GM12878 (cell line): ENCODE results near the gene ENPP6.

ENCODE experiments used
- ATF7 ChIP-seq: fragments of 450-650 bp; IDR thresholded peaks from 2 replicates; pipeline ENCODE4 v1.6.1; 2016; ENCODE audit warnings: low read depth, mild to moderate bottlenecking
- DPF2 ChIP-seq: fragments of 450-650 bp; IDR thresholded peaks from 2 replicates; pipeline ENCODE4 v1.6.1; 2017; ENCODE audit warnings: mild to moderate bottlenecking
- EZH2 ChIP-seq: IDR thresholded peaks from 2 replicates; pipeline ENCODE4 v1.6.1; 2012; ENCODE audit warnings: low read depth, mild to moderate bottlenecking, control low read depth, inconsistent platforms, low read length, borderline replicate concordance; ENCODE audit not compliant: control insufficient read depth
- FOXK2 ChIP-seq: fragments of 450-650 bp; IDR thresholded peaks from 2 replicates; pipeline ENCODE4 v1.6.1; 2017; ENCODE audit warnings: mild to moderate bottlenecking, moderate library complexity
- FOXM1 ChIP-seq: IDR thresholded peaks from 2 replicates; pipeline ENCODE4 v1.6.1; 2012; ENCODE audit warnings: low read depth, mild to moderate bottlenecking, inconsistent platforms, low read length, moderate library complexity
- HDAC6 ChIP-seq: fragments of 200-600 bp; sonication (generic); IDR thresholded peaks from one replicate; pipeline ENCODE4 v1.8.0; 2017; ENCODE audit warnings: antibody characterized with exemption; ENCODE audit not compliant: unreplicated experiment
- MAX ChIP-seq: IDR thresholded peaks from 2 replicates; pipeline ENCODE4 v1.6.1; 2012; ENCODE audit warnings: low read depth, low read length, improper control_type of control experiment
- MTA2 ChIP-seq: fragments of 450-650 bp; IDR thresholded peaks from 2 replicates; pipeline ENCODE4 v1.6.1; 2016; ENCODE audit warnings: low read depth, mild to moderate bottlenecking, moderate library complexity
- NFIC ChIP-seq: IDR thresholded peaks from 2 replicates; pipeline ENCODE4 v1.6.1; 2012; ENCODE audit warnings: low read depth, mild to moderate bottlenecking, inconsistent platforms, low read length, moderate library complexity
- POLR2A ChIP-seq: IDR thresholded peaks from 2 replicates; pipeline ENCODE4 v1.6.1; 2011; ENCODE audit warnings: low read depth, mild to moderate bottlenecking, low read length
- POU2F2 ChIP-seq: IDR thresholded peaks from 3 replicates; pipeline ENCODE4 v1.6.1; 2011; ENCODE audit warnings: low read depth, mild to moderate bottlenecking, low read length, borderline replicate concordance
- ZNF622 ChIP-seq: fragments of 450-650 bp; IDR thresholded peaks from 2 replicates; pipeline ENCODE4 v1.6.1; 2017; ENCODE audit warnings: mild to moderate bottlenecking, inconsistent platforms
- TF ChIP-seq, protein P1 (sequence below), 3 experiments: IDR thresholded peaks in 2 of 3; conservative IDR thresholded peaks in 1 of 3; 2 replicates each; pipeline ENCODE4 v1.5.1; 2011; ENCODE audit warnings: low read depth in 3 of 3, low read length in 3 of 3, mild to moderate bottlenecking in 3 of 3, control low read depth in 2 of 3, moderate library complexity in 2 of 3, inconsistent platforms in 1 of 3, mixed read lengths in 1 of 3; ENCODE audit not compliant: control insufficient read depth in 2 of 3, insufficient read depth in 1 of 3; ENCODE audit errors: extremely low read depth in 1 of 3
- TF ChIP-seq, protein P2 (sequence below): fragments of 450-650 bp; IDR thresholded peaks from 2 replicates; pipeline ENCODE4 v1.6.1; 2017; ENCODE audit warnings: mild to moderate bottlenecking, moderate library complexity

DNA sequence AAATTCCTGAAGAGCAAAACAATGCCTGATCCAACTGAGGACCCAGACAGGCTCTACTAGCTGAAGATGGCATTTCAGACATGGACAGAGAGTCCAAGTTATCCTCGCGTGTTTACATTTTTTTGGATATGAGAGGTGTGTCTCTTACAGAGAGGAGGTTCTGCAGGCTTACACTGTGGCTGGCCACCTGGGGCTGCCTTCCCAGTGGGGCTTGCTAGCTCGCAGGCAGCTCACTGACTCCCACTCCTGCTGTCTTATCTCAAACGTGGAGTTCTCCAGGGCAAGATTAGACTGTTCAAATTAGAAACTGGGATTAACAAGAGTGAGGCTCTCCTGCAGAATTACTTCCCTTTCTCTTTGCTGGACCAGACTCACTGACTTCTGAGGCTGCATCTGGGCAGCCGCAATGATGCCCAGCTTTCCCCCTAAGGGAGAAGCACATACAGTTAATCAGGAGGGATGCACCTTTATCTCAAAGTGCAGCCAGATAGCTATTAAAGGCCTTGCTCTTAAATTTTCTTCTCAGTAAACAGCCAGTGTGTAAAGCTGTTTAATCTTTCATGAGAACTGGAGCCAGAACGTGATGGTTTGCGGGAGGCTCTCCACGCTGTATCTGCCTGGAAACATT, 123.0 kb downstream of the ENPP6 start:
- TF ChIP-seq, protein P1, sequence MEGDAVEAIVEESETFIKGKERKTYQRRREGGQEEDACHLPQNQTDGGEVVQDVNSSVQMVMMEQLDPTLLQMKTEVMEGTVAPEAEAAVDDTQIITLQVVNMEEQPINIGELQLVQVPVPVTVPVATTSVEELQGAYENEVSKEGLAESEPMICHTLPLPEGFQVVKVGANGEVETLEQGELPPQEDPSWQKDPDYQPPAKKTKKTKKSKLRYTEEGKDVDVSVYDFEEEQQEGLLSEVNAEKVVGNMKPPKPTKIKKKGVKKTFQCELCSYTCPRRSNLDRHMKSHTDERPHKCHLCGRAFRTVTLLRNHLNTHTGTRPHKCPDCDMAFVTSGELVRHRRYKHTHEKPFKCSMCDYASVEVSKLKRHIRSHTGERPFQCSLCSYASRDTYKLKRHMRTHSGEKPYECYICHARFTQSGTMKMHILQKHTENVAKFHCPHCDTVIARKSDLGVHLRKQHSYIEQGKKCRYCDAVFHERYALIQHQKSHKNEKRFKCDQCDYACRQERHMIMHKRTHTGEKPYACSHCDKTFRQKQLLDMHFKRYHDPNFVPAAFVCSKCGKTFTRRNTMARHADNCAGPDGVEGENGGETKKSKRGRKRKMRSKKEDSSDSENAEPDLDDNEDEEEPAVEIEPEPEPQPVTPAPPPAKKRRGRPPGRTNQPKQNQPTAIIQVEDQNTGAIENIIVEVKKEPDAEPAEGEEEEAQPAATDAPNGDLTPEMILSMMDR (IDR thresholded peaks at IDR 0.05 in 2 of 3, conservative IDR thresholded peaks at IDR 0.05 in 1 of 3; ENCODE audit: control insufficient read depth in 2 of 3, extremely low read depth in 1 of 3, insufficient read depth in 1 of 3, low read depth in 3 of 3, low read length in 3 of 3), result no peak
- TF ChIP-seq DPF2, result no peak
- no peak for TF ChIP-seq NFIC
- TF ChIP-seq EZH2, result no peak
- no peak for TF ChIP-seq HDAC6
- TF ChIP-seq MAX, result no peak
- TF ChIP-seq, protein P2, sequence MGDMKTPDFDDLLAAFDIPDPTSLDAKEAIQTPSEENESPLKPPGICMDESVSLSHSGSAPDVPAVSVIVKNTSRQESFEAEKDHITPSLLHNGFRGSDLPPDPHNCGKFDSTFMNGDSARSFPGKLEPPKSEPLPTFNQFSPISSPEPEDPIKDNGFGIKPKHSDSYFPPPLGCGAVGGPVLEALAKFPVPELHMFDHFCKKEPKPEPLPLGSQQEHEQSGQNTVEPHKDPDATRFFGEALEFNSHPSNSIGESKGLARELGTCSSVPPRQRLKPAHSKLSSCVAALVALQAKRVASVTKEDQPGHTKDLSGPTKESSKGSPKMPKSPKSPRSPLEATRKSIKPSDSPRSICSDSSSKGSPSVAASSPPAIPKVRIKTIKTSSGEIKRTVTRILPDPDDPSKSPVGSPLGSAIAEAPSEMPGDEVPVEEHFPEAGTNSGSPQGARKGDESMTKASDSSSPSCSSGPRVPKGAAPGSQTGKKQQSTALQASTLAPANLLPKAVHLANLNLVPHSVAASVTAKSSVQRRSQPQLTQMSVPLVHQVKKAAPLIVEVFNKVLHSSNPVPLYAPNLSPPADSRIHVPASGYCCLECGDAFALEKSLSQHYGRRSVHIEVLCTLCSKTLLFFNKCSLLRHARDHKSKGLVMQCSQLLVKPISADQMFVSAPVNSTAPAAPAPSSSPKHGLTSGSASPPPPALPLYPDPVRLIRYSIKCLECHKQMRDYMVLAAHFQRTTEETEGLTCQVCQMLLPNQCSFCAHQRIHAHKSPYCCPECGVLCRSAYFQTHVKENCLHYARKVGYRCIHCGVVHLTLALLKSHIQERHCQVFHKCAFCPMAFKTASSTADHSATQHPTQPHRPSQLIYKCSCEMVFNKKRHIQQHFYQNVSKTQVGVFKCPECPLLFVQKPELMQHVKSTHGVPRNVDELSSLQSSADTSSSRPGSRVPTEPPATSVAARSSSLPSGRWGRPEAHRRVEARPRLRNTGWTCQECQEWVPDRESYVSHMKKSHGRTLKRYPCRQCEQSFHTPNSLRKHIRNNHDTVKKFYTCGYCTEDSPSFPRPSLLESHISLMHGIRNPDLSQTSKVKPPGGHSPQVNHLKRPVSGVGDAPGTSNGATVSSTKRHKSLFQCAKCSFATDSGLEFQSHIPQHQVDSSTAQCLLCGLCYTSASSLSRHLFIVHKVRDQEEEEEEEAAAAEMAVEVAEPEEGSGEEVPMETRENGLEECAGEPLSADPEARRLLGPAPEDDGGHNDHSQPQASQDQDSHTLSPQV, result no peak
- no peak for TF ChIP-seq FOXM1
- no peak for TF ChIP-seq POLR2A
- no peak for TF ChIP-seq MTA2
- TF ChIP-seq ZNF622, result no peak
- TF ChIP-seq ATF7, result no peak
- TF ChIP-seq FOXK2, result no peak
- TF ChIP-seq POU2F2, result no peak
